OCI-LY3 (cell line): ENCODE data around the gene GAK.

Experiments used
- EZH2phosphoT487 ChIP-seq: fragments of 200-600 bp; shearing (Covaris generic); IDR thresholded peaks from 2 replicates; pipeline ENCODE4 v1.6.1; 2018; ENCODE audit warnings: antibody characterized with exemption, mixed run types, low read depth
- TF ChIP-seq, protein P1 (sequence below): fragments of 200-600, 300-600 bp; sonication (generic); IDR thresholded peaks from 2 replicates; pipeline ENCODE4 v1.5.1; 2014; ENCODE audit warnings: antibody characterized with exemption, low read length, low read depth

DNA sequence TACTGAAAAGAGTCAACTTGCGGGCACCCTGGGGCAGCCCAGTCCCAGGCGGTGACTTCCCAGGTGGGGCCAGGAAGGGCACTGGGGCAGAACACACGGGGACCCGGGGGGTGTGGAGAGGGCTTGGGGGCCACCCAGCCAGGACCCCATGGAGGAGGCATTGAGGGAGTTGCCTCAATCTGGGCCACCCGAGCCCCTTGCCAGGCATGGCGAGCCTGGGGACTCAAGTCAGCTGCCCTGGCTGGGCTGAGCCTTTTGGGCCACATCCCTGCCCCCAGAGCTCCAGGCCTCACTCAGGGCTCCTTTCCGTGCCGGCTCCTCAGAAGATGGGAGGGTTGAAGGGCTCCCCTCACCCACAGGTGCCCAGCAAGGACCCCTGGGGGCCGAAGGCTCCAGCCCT lies 99.6 kb downstream of the GAK start:
- TF ChIP-seq, protein P1, sequence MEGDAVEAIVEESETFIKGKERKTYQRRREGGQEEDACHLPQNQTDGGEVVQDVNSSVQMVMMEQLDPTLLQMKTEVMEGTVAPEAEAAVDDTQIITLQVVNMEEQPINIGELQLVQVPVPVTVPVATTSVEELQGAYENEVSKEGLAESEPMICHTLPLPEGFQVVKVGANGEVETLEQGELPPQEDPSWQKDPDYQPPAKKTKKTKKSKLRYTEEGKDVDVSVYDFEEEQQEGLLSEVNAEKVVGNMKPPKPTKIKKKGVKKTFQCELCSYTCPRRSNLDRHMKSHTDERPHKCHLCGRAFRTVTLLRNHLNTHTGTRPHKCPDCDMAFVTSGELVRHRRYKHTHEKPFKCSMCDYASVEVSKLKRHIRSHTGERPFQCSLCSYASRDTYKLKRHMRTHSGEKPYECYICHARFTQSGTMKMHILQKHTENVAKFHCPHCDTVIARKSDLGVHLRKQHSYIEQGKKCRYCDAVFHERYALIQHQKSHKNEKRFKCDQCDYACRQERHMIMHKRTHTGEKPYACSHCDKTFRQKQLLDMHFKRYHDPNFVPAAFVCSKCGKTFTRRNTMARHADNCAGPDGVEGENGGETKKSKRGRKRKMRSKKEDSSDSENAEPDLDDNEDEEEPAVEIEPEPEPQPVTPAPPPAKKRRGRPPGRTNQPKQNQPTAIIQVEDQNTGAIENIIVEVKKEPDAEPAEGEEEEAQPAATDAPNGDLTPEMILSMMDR = no peak
- TF ChIP-seq EZH2phosphoT487 = no peak
